Measurements from ENCODE around the gene STX16.

DNA sequence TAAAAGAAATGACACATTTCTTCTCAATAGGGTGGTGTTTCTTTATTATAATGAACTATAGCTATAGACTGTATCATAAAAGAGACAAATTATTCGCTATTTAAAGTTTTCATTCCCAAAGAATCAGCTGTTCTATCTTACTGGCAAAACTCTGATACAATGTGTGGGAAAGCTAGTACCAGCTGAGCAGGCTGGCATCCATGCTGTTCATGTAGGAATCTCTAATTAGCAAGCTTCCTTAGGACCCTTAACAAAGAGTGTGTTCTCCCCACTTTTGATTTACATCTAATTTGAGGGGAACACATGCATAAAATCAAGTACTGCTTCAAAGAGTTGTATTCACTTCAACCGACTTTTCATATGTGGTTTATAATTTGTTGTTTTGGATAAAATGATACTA lies 13.2 kb downstream of the STX16 start:
- TF ChIP-seq, protein P1, sequence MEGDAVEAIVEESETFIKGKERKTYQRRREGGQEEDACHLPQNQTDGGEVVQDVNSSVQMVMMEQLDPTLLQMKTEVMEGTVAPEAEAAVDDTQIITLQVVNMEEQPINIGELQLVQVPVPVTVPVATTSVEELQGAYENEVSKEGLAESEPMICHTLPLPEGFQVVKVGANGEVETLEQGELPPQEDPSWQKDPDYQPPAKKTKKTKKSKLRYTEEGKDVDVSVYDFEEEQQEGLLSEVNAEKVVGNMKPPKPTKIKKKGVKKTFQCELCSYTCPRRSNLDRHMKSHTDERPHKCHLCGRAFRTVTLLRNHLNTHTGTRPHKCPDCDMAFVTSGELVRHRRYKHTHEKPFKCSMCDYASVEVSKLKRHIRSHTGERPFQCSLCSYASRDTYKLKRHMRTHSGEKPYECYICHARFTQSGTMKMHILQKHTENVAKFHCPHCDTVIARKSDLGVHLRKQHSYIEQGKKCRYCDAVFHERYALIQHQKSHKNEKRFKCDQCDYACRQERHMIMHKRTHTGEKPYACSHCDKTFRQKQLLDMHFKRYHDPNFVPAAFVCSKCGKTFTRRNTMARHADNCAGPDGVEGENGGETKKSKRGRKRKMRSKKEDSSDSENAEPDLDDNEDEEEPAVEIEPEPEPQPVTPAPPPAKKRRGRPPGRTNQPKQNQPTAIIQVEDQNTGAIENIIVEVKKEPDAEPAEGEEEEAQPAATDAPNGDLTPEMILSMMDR (IDR thresholded peaks at IDR 0.05; ENCODE audit: poor library complexity): no peak
- TF ChIP-seq EZH2phosphoT487 (IDR thresholded peaks at IDR 0.05; ENCODE audit: low read depth, severe bottlenecking, unreplicated experiment): no peak

Data from hepatocyte (in vitro differentiated cells).